Thyroid gland (tissue), 4 donors: Measurements from ENCODE around the gene GRAMD4. TPM values are rescaled to one million over a fixed set of nuclear protein-coding genes. Genes with fewer than 3 reads are reported as not detected.

Experiments used
- DNase-seq, 2 donors: peaks; one replicate each; pipeline ENCODE4 v3.0.0-alpha.2; 2019
- H3K27ac ChIP-seq, 3 donors: fragments of 200-600 bp; sonication (generic); 1 replicate in 2 of 3; 2 replicates in 1 of 3; pipeline ENCODE4 v1.5.1; 2016 to 2019; ENCODE audit warnings: mild to moderate bottlenecking in 1 of 3, moderate library complexity in 1 of 3
- H3K27me3 ChIP-seq: fragments of 200-600 bp; sonication (generic); one replicate; pipeline ENCODE4 v1.5.1; 2019
- H3K36me3 ChIP-seq, 2 donors: fragments of 200-600 bp; sonication (generic); one replicate each; pipeline ENCODE4 v1.5.1; 2016 to 2019
- H3K4me1 ChIP-seq, 2 donors: fragments of 200-600 bp; sonication (generic); one replicate each; pipeline ENCODE4 v1.5.1; 2017 to 2019
- H3K4me3 ChIP-seq, 3 donors: fragments of 200-600 bp; sonication (generic); replicated peaks in 1 of 3; 1 replicate in 2 of 3; 2 replicates in 1 of 3; pipeline ENCODE4 v1.5.1; 2016; ENCODE audit warnings: mild to moderate bottlenecking in 1 of 3
- H3K9me3 ChIP-seq: fragments of 200-600 bp; sonication (generic); one replicate; pipeline ENCODE4 v1.5.1; 2017
- POLR2A ChIP-seq, 2 donors: fragments of 450-650 bp; IDR thresholded peaks; one replicate each; pipeline ENCODE4 v1.6.1; 2017; ENCODE audit warnings: antibody characterized with exemption in 2 of 2, mild to moderate bottlenecking in 2 of 2, moderate library complexity in 1 of 2
- WGBS, 2 donors: methylation state at CpG; one replicate each; pipeline ENCODE4 v1.1.5; 2017; 5-methylcytosine and 5-hydroxymethylcytosine counted together
- intact Hi-C: fragments of 100-400 bp; cut with DNase I; formaldehyde crosslinking; loops from one replicate; pipeline ENCODE4 v1.15.1; 2023
- total RNA-seq, 4 donors: library from RNA; depleted of rRNA; stranded (reverse); fragments of >200 nt; gene quantifications; one replicate each; pipeline ENCODE4 v1.2.3, GENCODE V29; 2016
- TF ChIP-seq, protein P1 (sequence below), 6 experiments: fragments of 200-600 bp in 3 of 6; fragments of 450-650 bp in 3 of 6; sonication (generic) in 3 of 6; IDR thresholded peaks; one replicate each; pipeline ENCODE4 v1.5.1; 2016 to 2019; ENCODE audit warnings: antibody characterized with exemption in 6 of 6, mild to moderate bottlenecking in 2 of 6, inconsistent platforms in 1 of 6, moderate library complexity in 1 of 6

GRAMD4 gene
- total RNA-seq, 4 donors from 2014 or later: 33.5 to 193 (median 62.1) TPM

DNA sequence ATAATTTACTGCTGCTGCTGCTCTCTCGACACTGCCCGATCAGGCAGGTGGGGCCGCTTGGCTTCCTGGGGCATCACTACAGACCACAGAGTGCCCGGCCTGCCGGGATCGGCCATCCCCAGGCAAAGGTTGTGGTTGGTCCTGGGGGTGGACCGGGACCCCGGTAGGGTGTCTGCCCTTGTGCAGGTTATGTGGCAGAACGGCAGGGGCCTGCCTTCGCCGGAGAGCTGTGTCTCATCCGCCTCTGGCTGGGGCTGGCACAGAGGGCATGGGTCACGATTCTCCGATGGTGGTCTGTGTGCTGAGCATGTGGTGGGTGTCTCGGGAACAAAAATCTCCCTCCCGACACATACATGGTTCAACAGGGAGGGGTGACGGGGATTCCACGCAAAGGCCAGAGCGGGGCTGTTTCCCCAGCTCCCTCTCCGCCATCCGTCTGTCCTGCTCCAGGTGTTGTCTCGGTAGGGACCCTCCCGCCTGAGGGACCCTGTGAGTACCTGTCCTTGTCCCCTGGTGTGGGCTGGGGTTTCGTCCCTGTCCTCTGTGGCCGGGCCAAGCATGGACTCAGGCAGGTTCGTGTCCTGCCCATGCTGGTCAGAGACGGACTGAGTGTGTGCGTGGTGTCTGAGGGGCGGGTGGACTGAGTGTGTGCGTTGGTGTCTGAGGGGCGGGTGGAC lies 7.8 kb downstream of the GRAMD4 start:
- DNase-seq: no peak
- H3K27ac ChIP-seq: no peak overlapping the region
- H3K4me1 ChIP-seq: peaks cover 0 to 4% of the 10 kb centered on the region in 2 donors
- intact Hi-C loops: no loop called here
- WGBS, 2 donors: 96 to 97% methylated on average over 19 to 23 of the region's 31 CpGs
- TF ChIP-seq POLR2A (IDR thresholded peaks at IDR 0.05): no peak
- TF ChIP-seq, protein P1, sequence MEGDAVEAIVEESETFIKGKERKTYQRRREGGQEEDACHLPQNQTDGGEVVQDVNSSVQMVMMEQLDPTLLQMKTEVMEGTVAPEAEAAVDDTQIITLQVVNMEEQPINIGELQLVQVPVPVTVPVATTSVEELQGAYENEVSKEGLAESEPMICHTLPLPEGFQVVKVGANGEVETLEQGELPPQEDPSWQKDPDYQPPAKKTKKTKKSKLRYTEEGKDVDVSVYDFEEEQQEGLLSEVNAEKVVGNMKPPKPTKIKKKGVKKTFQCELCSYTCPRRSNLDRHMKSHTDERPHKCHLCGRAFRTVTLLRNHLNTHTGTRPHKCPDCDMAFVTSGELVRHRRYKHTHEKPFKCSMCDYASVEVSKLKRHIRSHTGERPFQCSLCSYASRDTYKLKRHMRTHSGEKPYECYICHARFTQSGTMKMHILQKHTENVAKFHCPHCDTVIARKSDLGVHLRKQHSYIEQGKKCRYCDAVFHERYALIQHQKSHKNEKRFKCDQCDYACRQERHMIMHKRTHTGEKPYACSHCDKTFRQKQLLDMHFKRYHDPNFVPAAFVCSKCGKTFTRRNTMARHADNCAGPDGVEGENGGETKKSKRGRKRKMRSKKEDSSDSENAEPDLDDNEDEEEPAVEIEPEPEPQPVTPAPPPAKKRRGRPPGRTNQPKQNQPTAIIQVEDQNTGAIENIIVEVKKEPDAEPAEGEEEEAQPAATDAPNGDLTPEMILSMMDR (IDR thresholded peaks at IDR 0.05): no peak
- H3K9me3 ChIP-seq: no peaks in the 10 kb centered on the region
- no peak overlapping the region for H3K4me3 ChIP-seq
- no peaks in the 10 kb centered on the region for H3K36me3 ChIP-seq
- no peaks in the 10 kb centered on the region for H3K27me3 ChIP-seq

DNA sequence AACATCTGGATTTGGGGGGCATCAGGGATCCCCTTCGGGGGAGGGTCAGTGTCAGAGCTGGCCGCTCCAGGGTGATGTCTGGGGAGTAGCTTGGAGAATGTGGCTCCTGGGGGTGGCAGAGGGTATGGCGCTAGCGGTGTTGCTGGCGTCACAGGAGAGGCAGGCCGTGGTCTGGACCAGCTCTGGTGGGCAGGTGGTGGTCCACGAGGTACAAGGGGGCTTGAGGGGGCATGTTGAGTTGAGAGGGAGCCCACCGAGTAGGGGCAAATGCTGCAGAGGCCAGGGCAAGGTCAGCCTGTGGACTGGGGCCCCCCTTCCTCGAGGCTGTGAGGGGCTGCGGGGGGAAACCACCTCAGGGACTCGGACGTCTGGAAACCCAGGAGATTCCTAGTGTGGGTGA lies 8.6 kb downstream of the GRAMD4 start:
- TF ChIP-seq, protein P1 (IDR thresholded peaks at IDR 0.05): no peak
- no peak for TF ChIP-seq POLR2A (IDR thresholded peaks at IDR 0.05)
- no peaks in the 10 kb centered on the region for H3K36me3 ChIP-seq
- H3K27me3 ChIP-seq: no peaks in the 10 kb centered on the region

DNA sequence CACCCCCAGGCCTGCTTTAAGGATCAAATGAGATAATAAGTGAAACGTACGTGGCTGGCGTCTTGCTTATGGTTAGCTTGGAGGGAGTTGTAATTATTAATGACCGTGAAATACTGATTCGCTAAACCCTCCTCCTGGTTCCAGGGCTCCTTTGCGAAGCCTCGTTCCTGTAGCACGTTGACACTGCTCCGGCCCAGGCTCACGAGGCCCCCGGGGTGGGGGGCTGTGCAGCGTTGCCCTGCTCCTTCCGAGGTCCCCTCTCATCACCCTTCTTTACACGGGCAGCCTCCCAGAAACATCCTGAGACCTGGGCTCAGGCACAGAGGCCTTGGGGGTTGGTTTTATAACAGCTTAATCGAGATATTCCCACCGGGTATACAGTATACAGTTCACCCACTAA lies 9.1 kb downstream of the GRAMD4 start:
- TF ChIP-seq, protein P1 (IDR thresholded peaks at IDR 0.05): no peak
- no peak for TF ChIP-seq POLR2A (IDR thresholded peaks at IDR 0.05)
- intact Hi-C loops: no loop called here
- DNase-seq: no peak
- WGBS, 2 donors: 91 to 93% methylated on average over 15 to 16 of the region's 16 CpGs
- H3K27me3 ChIP-seq: no peaks in the 10 kb centered on the region
- H3K36me3 ChIP-seq: no peaks in the 10 kb centered on the region
- H3K4me3 ChIP-seq: no peak overlapping the region
- no peaks in the 10 kb centered on the region for H3K9me3 ChIP-seq
- H3K27ac ChIP-seq: no peak overlapping the region
- H3K4me1 ChIP-seq: peaks cover 3 to 5% of the 10 kb centered on the region in 2 donors

More for the DNA sequence above, 8.6 kb downstream of the GRAMD4 start:
- intact Hi-C loops: no loop called here
- Histone ChIP-seq H3K4me3 (no peak overlapping the region), H3K9me3 (no peaks in the 10 kb centered on the region), H3K4me1 (peaks cover 0 to 4% of the 10 kb centered on the region in 2 donors), H3K27ac (no peak overlapping the region)
- no peak for DNase-seq
- WGBS, 2 donors: 90 to 94% methylated on average over 12 of the region's 12 CpGs

DNA sequence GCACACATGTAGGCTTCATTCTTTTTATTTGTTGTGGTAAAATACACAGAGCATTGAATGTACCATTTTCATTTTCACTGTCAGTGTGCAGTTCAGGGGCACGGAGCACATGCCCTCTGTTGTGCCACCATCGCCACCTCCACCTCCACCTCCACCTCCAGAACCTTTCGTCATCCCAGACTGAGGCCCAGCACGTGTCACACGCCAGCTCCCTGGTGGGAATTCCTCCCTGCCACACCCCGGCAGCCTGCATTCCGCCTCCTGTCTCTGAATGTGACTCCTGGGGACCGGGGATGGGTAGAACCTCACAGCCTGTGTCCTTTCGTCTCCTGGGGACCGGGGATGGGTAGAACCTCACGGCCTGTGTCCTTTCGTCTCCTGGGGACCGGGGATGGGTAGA lies 10.9 kb downstream of the GRAMD4 start:
- WGBS, 2 donors: 92 to 95% methylated on average over 7 of the region's 13 CpGs
- intact Hi-C loops: no loop called here
- Histone ChIP-seq H3K4me3 (no peak overlapping the region), H3K9me3 (no peaks in the 10 kb centered on the region), H3K27ac (no peak overlapping the region), H3K27me3 (no peaks in the 10 kb centered on the region), H3K4me1 (peaks cover 17 to 19% of the 10 kb centered on the region in 2 donors), H3K36me3 (no peaks in the 10 kb centered on the region)
- DNase-seq: no peak
- TF ChIP-seq, protein P1 (IDR thresholded peaks at IDR 0.05): no peak

DNA sequence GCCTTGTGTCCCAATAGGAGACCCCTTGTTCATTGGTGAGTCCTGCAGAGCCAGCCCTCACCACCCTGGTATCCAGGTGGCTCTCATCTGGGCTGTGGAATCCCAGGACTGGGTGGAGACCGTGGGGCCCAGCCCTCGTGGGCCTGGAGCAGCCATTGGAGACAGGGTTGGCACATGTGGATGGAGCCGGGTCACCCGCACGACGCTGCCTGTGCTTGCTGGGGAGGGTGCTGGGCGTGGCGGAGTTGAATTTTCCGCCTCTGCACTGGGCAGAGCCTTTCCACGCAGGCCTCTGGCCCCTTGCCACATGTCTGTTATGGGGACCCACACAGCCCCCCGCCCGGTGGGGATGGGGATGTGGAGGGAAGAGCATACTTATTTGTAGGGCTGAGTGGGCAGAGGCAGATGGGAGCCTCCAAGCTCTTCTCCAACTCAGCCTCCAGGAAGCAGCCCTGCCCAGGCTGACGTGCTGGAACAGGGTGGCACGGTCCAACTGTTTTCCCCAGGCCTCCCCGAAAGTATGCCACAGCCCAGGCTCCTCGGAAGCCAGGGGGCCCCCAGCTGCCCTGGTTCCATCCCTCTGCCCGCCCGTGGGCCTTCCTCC lies 12.6 kb downstream of the GRAMD4 start:
- TF ChIP-seq, protein P1 (IDR thresholded peaks at IDR 0.05): no peak
- no peak for DNase-seq
- Histone ChIP-seq H3K4me3 (no peak overlapping the region), H3K27me3 (no peaks in the 10 kb centered on the region), H3K27ac (no peak overlapping the region), H3K4me1 (peaks cover 21 to 24% of the 10 kb centered on the region in 2 donors), H3K36me3 (no peaks in the 10 kb centered on the region), H3K9me3 (no peaks in the 10 kb centered on the region)
- 88 to 89% methylated on average over 5 to 10 of the region's 18 CpGs for WGBS, 2 donors
- intact Hi-C loops: no loop called here
